Measurements from ENCODE around the gene ZSWIM3. TPM values are rescaled to one million over a fixed set of nuclear protein-coding genes. Genes with fewer than 3 reads are reported as not detected.

The ZSWIM3 gene
- total and polyA plus RNA-seq, 2 donors (not counting 1 experiment from before 2014, with no cell fraction given): 3.6 to 7.6 TPM

DNA sequence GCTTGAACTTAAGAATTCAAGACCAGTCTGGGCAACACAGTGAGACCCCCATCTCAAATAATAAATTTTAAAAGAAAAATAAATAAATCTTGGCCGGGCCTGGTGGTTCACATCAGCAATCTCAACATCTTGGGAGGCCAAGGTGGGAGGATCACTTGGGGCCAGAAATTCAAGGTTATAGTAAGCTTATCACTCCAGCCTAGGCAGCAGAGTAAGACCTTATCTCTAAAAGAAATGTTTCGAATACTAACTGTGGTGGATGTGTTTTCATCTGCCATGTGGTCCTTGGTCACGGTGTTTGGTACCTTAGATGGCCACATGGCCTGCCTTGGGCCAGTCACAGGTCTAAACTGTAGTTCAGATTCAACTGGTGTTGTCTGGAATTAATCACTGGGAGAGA lies 39.2 kb upstream of the ZSWIM3 start:
- H3K79me2 ChIP-seq (ENCODE audit: control insufficient read depth, insufficient read depth, low read length): peaks cover 16% of the 10 kb centered on the region
- no peaks in the 10 kb centered on the region for H4K20me1 ChIP-seq (ENCODE audit: control insufficient read depth, extremely low read depth, insufficient read depth, low read length)
- no peak for DNase-seq (ENCODE audit: low read depth in 2 of 2)
- peak overlapping the region; percentile 46 for H3K27ac ChIP-seq (ENCODE audit: insufficient read depth, low read length)
- H3K4me1 ChIP-seq (ENCODE audit: control insufficient read depth, extremely low read depth, insufficient read depth, low read length): peaks cover 11% of the 10 kb centered on the region
- H3K9ac ChIP-seq (ENCODE audit: insufficient read depth, low read length): no peak overlapping the region
- TF ChIP-seq, protein P1, sequence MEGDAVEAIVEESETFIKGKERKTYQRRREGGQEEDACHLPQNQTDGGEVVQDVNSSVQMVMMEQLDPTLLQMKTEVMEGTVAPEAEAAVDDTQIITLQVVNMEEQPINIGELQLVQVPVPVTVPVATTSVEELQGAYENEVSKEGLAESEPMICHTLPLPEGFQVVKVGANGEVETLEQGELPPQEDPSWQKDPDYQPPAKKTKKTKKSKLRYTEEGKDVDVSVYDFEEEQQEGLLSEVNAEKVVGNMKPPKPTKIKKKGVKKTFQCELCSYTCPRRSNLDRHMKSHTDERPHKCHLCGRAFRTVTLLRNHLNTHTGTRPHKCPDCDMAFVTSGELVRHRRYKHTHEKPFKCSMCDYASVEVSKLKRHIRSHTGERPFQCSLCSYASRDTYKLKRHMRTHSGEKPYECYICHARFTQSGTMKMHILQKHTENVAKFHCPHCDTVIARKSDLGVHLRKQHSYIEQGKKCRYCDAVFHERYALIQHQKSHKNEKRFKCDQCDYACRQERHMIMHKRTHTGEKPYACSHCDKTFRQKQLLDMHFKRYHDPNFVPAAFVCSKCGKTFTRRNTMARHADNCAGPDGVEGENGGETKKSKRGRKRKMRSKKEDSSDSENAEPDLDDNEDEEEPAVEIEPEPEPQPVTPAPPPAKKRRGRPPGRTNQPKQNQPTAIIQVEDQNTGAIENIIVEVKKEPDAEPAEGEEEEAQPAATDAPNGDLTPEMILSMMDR (conservative IDR thresholded peaks at IDR 0.05 in 1 of 2, IDR thresholded peaks at IDR 0.05 in 1 of 2; ENCODE audit: low read depth in 1 of 2, low read length in 2 of 2): no peak
- no peak for TF ChIP-seq EZH2 (IDR thresholded peaks at IDR 0.05; ENCODE audit: low read length, missing control alignments)
- no peak overlapping the region for H3K4me2 ChIP-seq (ENCODE audit: extremely low read depth, insufficient read depth, low read length)
- H3K9me3 ChIP-seq (ENCODE audit: control insufficient read depth, insufficient read depth, low read depth, low read length): no peaks in the 10 kb centered on the region
- H2AFZ ChIP-seq (ENCODE audit: low read length): no peak overlapping the region
- H3K27me3 ChIP-seq (ENCODE audit: control insufficient read depth, insufficient read depth, low read length): peaks cover 4% of the 10 kb centered on the region
- H3K4me3 ChIP-seq (replicated peaks in 1 of 4; ENCODE audit: control extremely low read depth in 1 of 4, insufficient read depth in 1 of 4, low read depth in 3 of 4, low read length in 4 of 4): no peak overlapping the region
- peaks cover 6% of the 10 kb centered on the region for H3K36me3 ChIP-seq (ENCODE audit: control insufficient read depth, insufficient read depth, low read length)

DNA sequence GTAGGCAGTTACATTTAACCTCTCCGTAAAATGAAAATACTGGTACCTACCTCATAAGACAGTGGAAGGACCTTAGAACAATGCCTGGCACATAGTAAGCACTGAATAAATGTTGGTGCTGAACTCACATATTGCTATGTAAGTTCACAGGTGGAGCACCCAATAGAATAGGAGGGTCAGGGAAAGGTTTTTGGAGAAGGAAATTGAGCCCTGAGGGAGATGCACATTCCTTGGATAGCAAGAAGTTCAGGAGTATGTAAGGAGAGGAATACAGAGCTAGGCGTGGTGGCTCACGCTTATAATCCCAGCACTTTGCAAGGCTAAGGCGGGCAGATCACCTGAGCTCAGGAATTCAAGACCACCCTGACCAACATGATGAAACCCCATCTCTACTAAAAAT lies 37.9 kb upstream of the ZSWIM3 start:
- peaks cover 12% of the 10 kb centered on the region for H3K4me1 ChIP-seq (ENCODE audit: control insufficient read depth, extremely low read depth, insufficient read depth, low read length)
- DNase-seq (ENCODE audit: low read depth in 2 of 2): no peak
- H2AFZ ChIP-seq (ENCODE audit: low read length): no peak overlapping the region
- H3K4me2 ChIP-seq (ENCODE audit: extremely low read depth, insufficient read depth, low read length): no peak overlapping the region
- peaks cover 5% of the 10 kb centered on the region for H3K27me3 ChIP-seq (ENCODE audit: control insufficient read depth, insufficient read depth, low read length)
- H3K27ac ChIP-seq (ENCODE audit: insufficient read depth, low read length): no peak overlapping the region
- no peaks in the 10 kb centered on the region for H3K9me3 ChIP-seq (ENCODE audit: control insufficient read depth, insufficient read depth, low read depth, low read length)
- no peak overlapping the region for H3K4me3 ChIP-seq (replicated peaks in 1 of 4; ENCODE audit: control extremely low read depth in 1 of 4, insufficient read depth in 1 of 4, low read depth in 3 of 4, low read length in 4 of 4)
- H3K9ac ChIP-seq (ENCODE audit: insufficient read depth, low read length): no peak overlapping the region
- no peak for TF ChIP-seq EZH2 (IDR thresholded peaks at IDR 0.05; ENCODE audit: low read length, missing control alignments)
- TF ChIP-seq, protein P1 (conservative IDR thresholded peaks at IDR 0.05 in 1 of 2, IDR thresholded peaks at IDR 0.05 in 1 of 2; ENCODE audit: low read depth in 1 of 2, low read length in 2 of 2): no peak
- peaks cover 5% of the 10 kb centered on the region for H3K79me2 ChIP-seq (ENCODE audit: control insufficient read depth, insufficient read depth, low read length)
- peaks cover 6% of the 10 kb centered on the region for H3K36me3 ChIP-seq (ENCODE audit: control insufficient read depth, insufficient read depth, low read length)
- no peaks in the 10 kb centered on the region for H4K20me1 ChIP-seq (ENCODE audit: control insufficient read depth, extremely low read depth, insufficient read depth, low read length)

DNA sequence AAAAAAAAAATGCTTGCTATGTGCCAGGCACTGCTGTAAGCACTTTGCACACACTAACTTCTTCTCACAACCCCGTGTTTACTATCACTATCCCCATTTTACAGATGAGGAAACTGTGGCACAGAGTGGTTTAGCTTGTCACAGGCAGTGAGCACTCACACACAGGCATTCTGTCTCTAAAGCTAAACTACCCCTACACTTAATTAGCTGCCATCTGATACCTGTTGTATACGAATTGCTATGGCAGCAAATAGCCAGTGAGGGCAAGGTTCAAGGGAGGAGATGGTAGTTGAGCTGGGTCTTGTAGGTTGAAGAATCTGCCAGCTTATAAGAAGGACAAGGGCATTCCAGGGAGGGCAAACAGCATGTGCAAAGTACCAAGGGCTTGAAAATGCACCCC lies 35.5 kb upstream of the ZSWIM3 start:
- TF ChIP-seq, protein P1 (conservative IDR thresholded peaks at IDR 0.05 in 1 of 2, IDR thresholded peaks at IDR 0.05 in 1 of 2; ENCODE audit: low read depth in 1 of 2, low read length in 2 of 2): no peak
- TF ChIP-seq EZH2 (IDR thresholded peaks at IDR 0.05; ENCODE audit: low read length, missing control alignments): no peak
- Histone ChIP-seq H3K4me2 (ENCODE audit: extremely low read depth, insufficient read depth, low read length) (no peak overlapping the region), H3K27ac (ENCODE audit: insufficient read depth, low read length) (no peak overlapping the region), H3K79me2 (ENCODE audit: control insufficient read depth, insufficient read depth, low read length) (no peaks in the 10 kb centered on the region), H2AFZ (ENCODE audit: low read length) (no peak overlapping the region), H3K4me1 (ENCODE audit: control insufficient read depth, extremely low read depth, insufficient read depth, low read length) (peaks cover 22% of the 10 kb centered on the region), H3K36me3 (ENCODE audit: control insufficient read depth, insufficient read depth, low read length) (no peaks in the 10 kb centered on the region), H3K27me3 (ENCODE audit: control insufficient read depth, insufficient read depth, low read length) (peaks cover 5% of the 10 kb centered on the region), H3K9me3 (ENCODE audit: control insufficient read depth, insufficient read depth, low read depth, low read length) (no peaks in the 10 kb centered on the region), H3K4me3 (replicated peaks in 1 of 4; ENCODE audit: control extremely low read depth in 1 of 4, insufficient read depth in 1 of 4, low read depth in 3 of 4, low read length in 4 of 4) (no peak overlapping the region), H4K20me1 (ENCODE audit: control insufficient read depth, extremely low read depth, insufficient read depth, low read length) (no peaks in the 10 kb centered on the region), H3K9ac (ENCODE audit: insufficient read depth, low read length) (no peak overlapping the region)
- no peak for DNase-seq (ENCODE audit: low read depth in 2 of 2)

Data from fibroblast of lung (primary cell).